GM18508 (cell line): ENCODE data around the gene RCCD1.
A peak's percentile ranks its signal among the peaks of the same experiment; 100 is the strongest.
"Not testable (repeated sequence)": the region's sequence is repeated elsewhere in the genome, so short reads cannot be mapped to it uniquely, and the experiment has no call there.

Experiments
- ATAC-seq: cut with Tn5 transposase; IDR thresholded peaks from one replicate; pipeline ENCODE4 v1.9.1; 2021; ENCODE audit warnings: moderate number of reproducible peaks; ENCODE audit not compliant: insufficient read depth, unreplicated experiment

Gene RCCD1, protein sequence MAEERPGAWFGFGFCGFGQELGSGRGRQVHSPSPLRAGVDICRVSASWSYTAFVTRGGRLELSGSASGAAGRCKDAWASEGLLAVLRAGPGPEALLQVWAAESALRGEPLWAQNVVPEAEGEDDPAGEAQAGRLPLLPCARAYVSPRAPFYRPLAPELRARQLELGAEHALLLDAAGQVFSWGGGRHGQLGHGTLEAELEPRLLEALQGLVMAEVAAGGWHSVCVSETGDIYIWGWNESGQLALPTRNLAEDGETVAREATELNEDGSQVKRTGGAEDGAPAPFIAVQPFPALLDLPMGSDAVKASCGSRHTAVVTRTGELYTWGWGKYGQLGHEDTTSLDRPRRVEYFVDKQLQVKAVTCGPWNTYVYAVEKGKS

GRCh38 chr15:90954712-90955623, at the start of gene RCCD1:
TSS of gene RCCD1 (plus strand) at chr15:90954884. CDS start at chr15:90956735, 1,851 bp downstream.
- peak; percentile 66 for ATAC-seq

GRCh38 chr15:90905306-90906180, 49.1 kb upstream of the RCCD1 start:
- no peak for ATAC-seq

DNA sequence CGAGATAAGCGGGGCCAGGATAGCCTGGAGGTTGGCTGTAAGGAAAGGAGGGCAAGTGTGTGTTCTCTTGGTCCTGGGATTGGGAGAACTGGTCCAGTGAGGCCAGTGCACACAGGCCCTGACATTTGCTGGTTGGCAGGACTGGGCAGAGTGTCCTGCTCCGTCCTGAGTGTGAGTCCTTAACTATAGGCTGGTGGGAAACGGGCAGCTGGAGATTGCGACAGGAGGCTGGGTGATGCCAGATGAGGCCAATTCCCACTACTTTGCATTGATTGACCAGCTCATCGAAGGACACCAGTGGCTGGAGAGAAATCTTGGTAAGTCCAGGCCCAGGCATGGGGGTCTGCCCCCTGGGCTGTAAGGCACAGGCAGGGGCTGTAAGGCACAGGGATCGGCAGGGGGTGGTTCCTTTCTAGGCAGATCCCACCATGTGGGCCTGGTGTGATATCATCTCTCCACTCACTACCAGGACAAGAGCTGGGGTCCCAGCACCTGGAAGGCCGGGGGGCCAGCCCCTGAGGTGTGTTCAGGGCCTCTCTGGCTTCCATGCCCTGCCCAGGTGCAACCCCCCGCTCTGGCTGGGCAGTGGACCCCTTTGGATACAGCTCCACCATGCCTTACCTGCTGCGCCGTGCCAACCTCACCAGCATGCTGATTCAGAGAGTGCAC, 48.4 kb upstream of the RCCD1 start:
- ATAC-seq: no peak

DNA sequence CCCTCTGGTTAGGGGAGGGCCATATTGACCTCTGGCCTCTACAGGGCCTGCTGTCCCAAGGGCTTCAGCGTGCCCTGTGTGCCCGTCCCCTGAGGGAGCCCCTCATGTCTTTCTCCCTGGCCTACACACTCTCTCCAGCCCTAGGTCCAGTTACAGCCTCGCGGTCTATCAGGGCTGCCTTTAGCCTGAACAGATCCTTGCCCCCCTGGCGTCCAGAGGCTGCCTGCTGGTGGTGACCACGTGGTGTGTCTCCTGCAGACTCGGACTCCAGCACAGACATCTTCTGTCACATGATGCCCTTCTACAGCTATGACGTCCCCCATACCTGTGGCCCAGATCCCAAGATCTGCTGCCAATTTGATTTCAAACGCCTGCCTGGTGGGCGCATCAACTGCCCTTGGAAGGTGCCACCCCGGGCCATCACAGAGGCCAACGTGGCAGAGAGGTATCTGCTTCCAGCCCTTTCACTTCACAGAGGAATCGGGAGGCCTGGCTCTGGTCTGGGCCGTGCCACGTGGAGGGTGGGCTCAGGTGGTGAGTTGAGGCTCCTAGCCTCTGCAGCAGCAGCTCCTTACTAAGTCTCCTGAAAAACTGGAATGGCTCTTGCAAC, 47.5 kb upstream of the RCCD1 start:
- ATAC-seq: no peak

DNA sequence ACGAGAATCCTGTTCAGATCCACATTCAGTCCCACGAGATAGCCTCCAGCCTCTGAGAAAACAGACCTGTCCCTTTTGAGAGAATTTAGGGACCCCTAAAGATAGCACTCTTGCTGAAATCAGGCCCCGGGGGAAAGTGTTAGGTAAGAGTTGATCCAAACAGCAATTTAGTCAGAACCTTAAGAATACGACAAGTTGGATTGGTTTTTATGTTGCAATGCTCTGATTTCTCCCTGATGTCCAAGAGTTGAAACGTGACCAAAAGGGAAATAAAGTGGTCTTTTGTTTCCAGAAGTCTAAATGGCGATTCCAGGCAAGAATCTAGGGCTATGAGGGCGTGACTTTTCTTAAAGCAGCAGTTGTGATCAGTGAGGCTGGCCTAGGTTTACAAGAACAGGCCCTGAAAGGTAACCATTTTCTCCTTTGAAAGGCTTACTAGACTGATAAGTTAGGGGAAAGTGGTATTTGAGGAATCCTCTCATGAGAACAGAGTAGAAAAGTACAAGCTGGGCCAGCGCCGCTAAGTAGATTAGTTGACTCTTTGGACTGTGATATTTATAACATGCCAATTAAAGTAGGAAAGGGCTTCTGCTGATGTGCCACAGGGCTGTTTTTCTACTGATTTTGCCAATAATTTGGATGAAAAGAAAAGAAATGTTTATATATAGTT, 46.7 kb upstream of the RCCD1 start:
- ATAC-seq: no peak

DNA sequence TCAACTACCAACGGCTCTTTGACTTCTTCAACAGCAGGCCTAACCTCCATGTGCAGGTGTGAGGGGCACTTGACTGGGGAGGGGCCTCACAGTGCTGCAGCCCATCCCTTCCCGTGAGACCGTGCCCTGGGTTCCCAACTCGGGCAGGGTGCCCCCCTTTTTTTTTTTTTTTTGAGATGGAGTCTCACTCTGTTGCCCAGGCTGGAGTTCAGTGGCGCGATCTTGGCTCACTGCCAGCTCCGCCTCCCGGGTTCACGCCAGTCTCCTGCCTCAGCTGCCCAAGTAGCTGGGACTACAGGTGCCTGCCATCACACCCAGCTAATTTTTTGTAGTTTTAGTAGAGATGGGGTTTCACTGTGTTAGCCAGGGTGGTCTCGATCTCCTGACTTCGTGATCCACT, 45.2 kb upstream of the RCCD1 start:
- ATAC-seq: not testable (repeated sequence)

- no peak for ATAC-seq
Observed at GRCh38 chr15:90909976-90910375, 44.7 kb upstream of the RCCD1 start.

DNA sequence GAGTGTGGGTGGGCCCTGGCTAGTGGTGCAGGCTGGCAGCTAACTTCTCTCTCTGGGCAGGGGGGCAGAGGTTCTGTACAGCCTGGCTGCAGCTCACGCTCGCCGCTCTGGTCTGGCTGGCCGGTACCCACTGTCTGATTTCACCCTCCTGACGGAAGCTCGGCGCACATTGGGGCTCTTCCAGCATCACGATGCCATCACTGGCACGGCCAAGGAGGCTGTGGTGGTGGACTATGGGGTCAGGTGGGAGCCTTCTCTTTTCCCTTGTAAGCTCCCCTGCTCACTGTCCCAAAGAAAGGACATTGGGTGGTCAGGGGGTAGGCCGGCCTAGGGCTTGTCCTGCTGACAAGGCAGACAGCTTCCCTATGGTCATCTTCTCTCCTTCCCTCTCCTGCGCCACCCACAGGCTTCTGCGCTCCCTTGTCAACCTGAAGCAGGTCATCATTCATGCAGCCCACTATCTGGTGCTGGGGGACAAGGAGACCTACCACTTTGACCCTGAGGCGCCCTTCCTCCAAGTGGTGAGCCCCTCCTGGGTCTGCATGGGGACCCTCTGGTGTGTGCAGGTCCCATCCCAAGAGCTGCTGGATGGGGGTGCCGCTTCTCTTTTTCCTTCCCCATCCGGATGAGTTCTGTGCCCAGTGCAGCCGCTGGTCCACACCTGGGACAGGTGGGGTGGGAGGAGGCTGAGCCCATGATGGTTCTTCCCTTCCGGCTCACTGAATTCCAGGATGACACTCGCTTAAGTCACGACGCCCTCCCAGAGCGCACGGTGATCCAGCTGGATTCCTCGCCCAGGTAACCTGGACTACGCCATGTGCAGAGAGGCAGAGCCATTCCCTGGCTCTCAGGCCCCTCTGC, 44.0 kb upstream of the RCCD1 start:
- ATAC-seq: no peak

DNA sequence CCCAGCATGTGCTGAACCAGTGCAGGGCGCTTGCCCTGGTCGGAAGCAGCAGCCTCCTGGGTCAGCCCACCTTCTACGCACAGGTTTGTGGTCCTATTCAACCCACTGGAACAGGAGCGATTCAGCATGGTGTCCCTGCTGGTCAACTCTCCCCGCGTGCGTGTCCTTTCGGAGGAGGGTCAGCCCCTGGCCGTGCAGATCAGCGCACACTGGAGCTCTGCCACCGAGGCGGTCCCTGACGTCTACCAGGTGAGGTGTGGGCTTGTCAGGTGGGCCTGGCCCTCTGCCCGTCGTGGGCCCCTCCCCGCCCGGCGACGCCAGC, 43.4 kb upstream of the RCCD1 start:
- ATAC-seq: no peak

- ATAC-seq: no peak
Observed at GRCh38 chr15:90911906-90912769, 42.5 kb upstream of the RCCD1 start.

DNA sequence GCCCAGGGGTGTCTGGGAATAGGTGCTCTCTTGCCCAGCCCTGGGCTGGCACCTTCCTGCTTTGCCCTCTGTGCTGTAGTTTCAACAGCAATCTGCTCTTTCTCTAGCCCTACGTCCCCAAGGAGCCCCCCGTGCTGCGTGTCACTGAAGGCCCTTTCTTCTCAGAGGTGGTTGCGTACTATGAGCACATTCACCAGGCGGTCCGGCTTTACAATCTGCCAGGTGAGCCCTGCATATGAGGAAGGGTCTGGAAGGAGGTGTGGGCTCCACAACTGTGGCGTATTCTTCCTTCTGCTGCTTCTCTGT, 42.0 kb upstream of the RCCD1 start:
- no peak for ATAC-seq

DNA sequence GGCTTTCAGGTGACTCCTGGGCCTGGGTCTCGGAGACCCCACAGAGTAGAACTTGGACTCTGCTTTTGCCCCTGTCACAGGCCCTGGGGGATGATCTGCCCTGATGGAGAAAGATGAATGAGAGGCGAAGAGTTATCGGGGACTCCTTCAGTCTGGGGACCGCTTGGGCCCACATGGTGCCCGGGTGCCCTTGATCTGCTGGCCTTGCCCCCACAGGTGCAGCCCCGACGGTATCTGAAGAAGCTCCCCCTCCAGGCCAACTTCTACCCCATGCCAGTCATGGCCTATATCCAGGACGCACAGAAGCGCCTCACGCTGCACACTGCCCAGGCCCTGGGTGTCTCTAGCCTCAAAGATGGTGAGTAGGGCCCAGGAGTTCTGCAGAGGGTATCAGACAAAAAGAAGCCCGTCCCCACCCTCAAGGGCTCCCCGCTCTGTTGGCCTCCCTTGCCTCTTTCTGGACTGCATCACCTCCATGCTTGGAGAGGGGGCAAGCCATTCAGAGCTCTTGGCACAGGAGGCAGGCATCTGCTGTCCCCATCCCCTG, 41.2 kb upstream of the RCCD1 start:
- ATAC-seq: no peak

DNA sequence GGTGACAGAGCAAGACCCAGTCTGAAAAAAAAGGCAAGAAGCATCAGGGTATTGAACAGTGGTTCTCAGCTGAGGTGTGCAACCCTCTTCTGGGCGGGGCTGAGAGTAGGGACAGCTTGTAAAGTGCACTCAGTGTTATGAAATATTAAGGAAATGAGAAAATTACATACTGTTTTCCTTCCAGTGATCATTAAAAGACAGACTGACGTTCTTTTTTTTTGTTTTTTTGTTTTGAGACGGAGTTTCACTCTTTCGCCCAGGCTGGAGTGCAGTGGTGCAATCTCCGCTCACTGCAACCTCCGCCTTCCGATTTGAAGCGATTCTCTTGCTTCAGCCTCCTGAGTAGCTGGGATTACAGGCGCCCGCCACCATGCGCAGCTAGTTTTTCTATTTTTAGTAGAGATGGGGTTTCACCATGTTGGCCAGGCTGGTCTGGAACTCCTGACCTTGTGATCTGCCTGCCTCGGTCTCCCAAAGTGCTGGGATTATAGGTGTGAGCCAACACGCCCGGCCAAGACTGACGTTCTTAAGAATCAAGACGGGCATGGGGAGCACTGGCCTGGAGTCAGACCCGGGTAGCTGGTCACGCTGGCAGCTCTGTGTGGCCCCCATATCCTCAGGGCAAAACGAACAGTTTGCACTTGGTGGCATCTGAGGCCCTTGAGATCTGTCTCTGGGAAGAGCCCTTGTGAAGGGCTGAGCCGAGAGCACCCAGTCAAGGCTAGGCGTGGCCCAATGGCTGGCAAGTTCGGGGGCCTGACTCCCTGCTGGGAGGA, 40.2 kb upstream of the RCCD1 start:
- ATAC-seq: no peak

- no peak for ATAC-seq
Observed at GRCh38 chr15:90915216-90915807, 39.4 kb upstream of the RCCD1 start.

GRCh38 chr15:90915808-90916440, 38.8 kb upstream of the RCCD1 start:
- ATAC-seq: no peak

- no peak for ATAC-seq
Observed at GRCh38 chr15:90916461-90916860, 38.2 kb upstream of the RCCD1 start.
